Activated naive CD8-positive, alpha-beta T cell treated with anti-CD3 and anti-CD28 coated beads, Interleukin-2, amount 50 U/mL, for 16 hours (primary cell): ENCODE data around the gene FCHSD2.
"Not testable (repeated sequence)": the region's sequence is repeated elsewhere in the genome, so short reads cannot be mapped to it uniquely, and the experiment has no call there.

Experiments used
- DNase-seq: peaks from one replicate; pipeline ENCODE4 v3.0.0-alpha.2; 2020; ENCODE audit warnings: low read depth, low spot score

FCHSD2 gene

GRCh38 chr11:72876147-72876546 is 266.0 kb downstream of the FCHSD2 start:
- DNase-seq, result no peak

- DNase-seq, result no peak
These were observed 266.4 kb downstream of the FCHSD2 start for GRCh38 chr11:72875736-72876135.

- no peak for DNase-seq
These were observed 270.1 kb downstream of the FCHSD2 start for GRCh38 chr11:72872012-72872411.

DNA sequence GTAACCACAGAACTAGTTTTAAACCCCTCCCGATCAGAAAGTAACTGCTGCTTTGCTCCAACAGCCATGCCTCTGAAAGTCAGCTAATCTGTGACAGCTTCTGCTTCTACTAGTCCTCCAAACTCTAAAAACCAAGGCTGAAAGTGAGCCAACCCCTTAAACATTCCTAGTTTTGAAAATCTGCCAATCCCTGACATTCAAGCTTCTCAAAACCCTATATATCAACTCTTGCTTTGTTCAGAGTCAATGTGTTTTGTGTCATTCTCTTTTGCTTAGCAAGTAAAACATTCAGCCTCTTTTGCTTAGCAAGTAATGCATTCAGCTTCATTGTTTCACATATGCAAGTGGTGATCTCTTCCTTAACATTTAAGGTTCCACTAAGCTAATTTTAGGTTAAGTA is 271.0 kb downstream of the FCHSD2 start:
- DNase-seq, result no peak

GRCh38 chr11:72869831-72870230 is 272.3 kb downstream of the FCHSD2 start:
- DNase-seq, result no peak

DNA sequence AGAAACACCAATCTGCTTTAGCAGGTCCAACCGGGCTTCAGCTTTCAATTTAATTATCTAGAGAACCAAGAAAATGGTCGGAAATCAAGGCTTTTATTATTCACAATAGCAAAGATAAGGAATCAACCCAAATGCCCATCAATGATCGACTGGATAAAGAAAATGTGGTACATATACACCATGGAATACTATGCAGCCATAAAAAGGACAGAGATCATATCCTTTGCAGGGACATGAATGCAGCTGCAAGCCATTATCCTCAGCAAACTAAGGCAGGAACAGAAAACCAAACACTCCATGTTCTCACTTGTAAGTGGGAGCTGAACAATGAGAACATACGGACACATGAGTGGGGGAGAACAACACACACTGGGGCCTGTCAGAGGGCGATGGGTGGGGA is 274.1 kb downstream of the FCHSD2 start:
- DNase-seq, result no peak

DNA sequence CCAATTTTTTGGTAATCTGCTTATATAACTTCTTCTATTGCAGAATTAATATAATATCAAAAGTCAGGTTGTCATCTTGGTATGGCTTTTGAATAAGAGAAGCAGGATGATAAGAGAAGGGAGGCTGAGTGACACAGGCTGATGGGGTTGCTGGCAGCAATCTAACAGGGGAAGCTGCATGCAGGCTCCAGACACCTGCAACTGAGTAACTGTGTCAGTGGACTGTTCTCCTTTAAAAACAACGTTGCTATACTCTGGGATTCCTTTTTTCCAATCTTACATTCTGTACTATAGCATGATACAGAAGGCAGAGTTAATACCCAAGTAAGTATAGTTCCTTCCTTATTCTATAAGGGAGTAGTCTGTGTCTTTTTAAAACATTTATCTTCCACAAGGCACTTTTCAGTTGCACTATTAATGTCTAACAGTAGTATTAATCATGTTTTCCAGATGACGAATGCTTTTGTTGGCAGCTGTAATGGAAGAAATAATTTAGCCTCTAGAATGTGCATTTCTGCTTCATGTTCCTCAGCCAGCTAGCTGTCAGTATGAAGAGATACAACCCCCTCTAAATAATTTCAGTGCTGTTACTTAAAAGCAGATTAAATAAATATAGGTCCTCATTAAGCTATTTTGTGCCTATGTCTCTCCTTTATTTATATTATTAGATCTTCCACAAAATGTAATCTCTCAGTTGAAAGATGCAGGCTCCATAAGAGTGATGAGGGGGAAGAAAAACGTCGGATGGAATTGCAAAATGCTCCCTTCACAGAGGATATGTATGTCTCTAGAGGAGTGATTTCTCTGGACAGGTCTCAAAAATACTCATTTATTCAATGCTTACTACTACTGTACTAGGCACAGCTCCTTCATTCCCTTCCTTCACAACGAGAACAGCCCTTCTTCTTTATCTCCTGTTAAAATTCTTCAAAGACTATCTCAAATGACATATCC is 277.1 kb downstream of the FCHSD2 start:
- DNase-seq, result no peak

DNA sequence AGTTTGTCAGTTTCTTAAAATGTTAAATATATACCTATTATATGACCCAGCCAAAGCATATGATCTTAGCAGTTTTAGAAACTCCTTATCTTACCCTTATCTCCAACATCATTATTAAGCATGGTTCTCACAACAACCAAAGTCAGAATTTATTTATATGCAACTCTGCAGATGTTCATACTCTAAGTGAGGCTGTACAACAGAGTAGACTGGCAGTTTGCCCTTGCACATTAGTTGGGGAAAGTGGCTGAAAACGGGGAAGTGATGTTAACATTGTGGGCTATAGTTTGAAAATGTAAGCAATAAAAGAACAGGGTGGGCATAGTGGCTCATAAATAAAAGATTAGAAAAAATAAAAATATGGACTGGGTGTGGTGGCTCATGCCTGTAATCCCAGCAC is 278.2 kb downstream of the FCHSD2 start:
- no peak for DNase-seq

DNA sequence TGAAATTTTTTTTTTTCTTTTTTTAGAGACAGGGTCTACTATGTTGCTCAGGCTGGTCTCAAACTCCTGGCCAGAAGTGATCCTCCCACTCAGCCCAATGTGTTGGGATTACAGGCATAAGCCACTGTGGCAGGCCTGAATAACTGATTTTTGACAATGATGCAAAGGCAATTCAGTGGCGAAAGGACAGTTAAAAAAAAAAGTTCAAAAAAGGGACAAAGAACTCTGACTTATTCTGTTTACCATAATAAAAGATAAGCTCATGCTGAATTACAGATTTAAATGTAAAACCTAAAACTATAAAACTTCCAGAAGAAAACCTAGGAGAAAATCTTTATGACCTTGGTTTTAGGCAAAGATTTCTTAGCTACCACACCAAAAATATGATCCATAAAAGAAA is 279.0 kb downstream of the FCHSD2 start:
- DNase-seq, result no peak

DNA sequence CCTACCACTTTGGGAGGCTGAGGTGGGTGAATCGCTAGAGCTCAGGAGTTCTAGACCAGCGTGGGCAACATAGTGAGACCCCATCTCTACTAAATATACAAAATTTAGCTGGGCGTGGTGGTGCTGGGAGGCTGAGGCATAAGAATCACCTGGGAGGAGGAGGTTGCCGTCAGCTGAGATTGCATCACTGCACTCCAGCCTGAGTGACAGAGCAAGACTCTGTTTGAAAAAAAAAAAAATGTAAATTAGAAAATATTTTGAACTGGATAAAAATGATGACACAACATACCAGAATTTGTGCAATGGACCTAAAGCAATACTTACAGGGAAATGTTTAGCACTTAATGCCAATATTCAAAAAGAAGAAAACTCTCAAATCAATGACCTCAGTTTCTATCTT is 281.5 kb downstream of the FCHSD2 start:
- DNase-seq, result no peak

- DNase-seq, result no peak
These were observed 282.1 kb downstream of the FCHSD2 start for GRCh38 chr11:72860010-72860409.

- DNase-seq, result no peak
These were observed 283.0 kb downstream of the FCHSD2 start for GRCh38 chr11:72859126-72859525.

DNA sequence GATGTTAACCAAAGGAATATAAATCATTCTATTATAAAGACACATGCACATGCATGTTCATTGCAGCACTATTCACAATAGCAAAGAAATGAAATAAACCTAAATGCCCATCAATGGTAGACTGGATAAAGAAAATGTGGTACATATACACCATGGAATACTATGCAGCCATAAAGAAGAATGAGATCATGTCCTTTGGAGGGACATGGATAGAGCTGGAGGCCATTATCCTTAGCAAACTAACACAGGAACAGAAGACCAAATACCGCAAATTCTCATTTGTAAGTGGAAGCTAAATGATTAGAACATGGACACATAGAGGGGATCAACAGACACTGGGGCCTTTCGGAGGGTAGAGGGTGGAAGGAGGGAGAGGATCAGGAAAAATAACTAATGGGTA is 283.9 kb downstream of the FCHSD2 start:
- not testable (repeated sequence) for DNase-seq

- DNase-seq, result no peak
These were observed 285.4 kb downstream of the FCHSD2 start for GRCh38 chr11:72856551-72857345.

DNA sequence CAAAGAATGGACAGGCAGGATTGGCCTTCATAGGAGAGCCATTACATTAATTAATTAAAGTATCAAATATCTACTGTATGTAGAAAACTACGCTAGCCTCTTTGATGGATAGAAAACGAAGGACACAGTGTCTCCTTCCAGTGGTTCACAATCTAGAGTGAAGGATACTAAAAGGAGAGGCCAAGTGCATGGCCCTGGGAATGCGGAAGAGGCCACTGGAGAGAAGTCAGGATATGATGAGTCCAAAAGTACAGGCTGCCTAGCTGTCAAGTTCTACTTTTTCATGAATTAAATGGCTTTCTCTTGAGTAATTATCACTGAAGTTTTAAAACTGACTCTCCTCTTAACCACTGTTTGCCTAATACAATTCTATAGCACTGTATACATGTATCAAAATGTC is 286.1 kb downstream of the FCHSD2 start:
- DNase-seq, result no peak

DNA sequence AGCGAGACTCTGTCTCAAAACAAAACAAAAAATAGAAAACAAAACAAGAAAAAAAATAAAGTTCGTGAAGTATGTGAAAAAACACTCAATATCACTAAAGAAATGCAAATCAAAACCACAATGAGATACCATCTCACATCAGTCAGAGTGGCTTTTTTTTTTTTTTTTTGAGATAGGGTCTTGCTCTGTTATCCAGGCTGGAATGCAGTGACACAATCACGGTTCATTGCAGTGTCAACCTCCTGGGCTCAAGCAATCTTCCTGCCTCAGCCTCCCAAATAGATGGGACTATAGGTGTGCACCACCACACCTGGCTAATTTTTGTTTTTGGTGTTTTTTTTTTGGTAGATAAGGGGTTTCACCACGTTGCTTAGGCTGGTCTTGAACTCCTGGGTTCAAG is 290.4 kb downstream of the FCHSD2 start:
- DNase-seq, result no peak

DNA sequence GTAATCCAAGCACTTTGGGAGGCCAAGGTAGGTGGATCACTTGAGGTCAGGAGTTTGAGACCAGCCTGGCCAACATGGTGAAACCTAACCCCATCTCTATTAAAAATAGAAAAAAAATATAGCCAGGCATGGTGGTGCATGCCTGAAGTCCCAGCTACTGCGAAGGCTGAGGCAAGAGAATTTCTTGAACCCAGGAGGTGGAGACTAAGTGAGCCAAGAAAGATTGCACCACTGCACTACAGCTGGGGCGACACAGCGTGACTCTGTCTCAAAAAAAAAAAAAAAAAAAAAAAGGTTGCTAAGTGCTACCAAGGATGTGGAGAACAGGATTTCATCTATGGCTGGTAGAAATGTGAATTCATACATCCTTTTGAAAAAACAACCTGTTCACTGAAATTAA is 291.3 kb downstream of the FCHSD2 start:
- no peak for DNase-seq

DNA sequence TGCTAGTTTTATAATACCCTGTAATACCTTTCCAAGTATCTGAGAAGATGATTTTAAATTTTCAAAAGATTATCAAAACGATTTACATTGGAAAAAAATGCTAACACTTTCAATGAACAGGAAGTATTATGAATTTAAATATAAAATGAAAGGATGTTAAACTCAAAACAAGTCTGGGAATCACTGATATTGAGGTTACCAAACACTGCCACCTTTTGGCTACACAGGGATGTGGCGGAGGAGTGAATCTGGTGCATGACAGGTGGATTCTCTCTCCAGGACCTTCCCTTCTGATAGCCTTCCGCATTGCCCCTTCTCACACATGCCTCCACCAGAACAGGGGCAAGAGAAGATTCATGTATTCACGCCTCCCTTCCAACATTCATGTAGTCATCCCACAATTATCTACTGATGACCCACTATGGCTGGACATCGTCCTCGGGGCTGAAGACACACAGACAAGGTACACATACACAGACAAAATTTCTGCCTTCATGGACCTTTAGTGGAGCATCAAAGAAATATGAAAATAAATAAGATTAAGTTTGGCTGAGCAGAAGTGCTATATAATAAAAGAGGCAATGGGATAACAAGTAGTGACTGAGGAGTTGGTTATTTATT is 293.2 kb downstream of the FCHSD2 start:
- no peak for DNase-seq

- DNase-seq, result no peak
These were observed 297.8 kb downstream of the FCHSD2 start for GRCh38 chr11:72844356-72844755.

- no peak for DNase-seq
These were observed 299.3 kb downstream of the FCHSD2 start for GRCh38 chr11:72842653-72843330.

- no peak for DNase-seq
These were observed 300.0 kb downstream of the FCHSD2 start for GRCh38 chr11:72842126-72842525.

DNA sequence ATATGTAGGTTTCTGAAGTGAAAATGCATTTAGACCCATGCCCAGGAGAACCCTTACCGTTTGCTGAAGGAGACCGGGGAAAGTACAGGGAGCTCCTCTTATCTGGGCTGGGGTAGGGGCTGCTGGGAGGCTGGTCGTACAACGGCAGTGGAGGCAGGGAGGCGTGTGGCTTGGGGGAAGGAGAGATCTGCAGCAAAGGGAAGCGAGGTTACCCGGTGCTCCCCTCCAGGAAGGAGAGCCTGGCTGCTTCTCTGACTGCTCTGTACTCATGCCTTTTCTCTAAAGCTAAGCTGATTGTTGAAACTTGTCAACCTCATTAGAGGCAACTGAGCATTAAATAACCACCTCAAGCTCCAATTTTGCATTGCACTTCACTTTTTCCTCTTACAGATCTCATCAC is 300.7 kb downstream of the FCHSD2 start:
- no peak for DNase-seq
